Measurements from ENCODE around the gene SMAD3.

DNA sequence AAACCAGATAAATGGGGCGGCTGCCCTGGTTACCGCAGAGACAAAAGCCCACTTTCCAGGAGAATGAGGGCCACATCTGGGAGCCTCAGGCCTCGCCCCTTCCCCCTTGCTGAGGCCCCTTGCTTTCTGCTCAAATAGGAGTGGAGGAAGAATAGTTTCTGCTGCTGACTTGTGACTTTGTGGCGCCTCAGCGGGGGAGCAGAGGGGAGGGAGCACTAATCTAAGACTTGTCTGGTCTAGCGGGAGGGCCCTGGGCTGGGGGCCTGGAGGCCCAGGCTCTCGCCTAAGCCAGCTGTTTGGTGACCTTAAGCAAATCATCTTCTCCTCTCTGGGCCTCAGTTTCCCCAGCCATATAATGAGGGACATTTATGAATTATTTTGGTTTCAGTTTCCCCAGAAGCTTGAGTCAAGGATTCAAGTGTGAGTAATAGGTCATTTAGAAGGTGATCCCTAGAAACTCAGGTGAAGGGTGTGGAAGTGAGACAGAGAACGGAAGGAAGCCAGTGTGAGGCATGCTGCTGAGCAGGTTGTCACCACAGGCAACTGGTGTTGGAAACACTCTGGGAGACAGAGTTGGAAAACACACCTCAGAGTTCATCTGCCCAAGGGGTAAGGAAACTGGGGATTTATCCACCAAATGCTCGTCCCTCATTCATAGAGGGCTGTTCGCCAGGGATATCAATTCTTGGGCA, 25.9 kb upstream of the SMAD3 start:
- TF ChIP-seq YY1 (IDR thresholded peaks at IDR 0.05; ENCODE audit: insufficient read depth, insufficient read length) (no peak), ZNF274 (IDR thresholded peaks at IDR 0.05; ENCODE audit: low read depth, low read length) (no peak), SUZ12 (IDR thresholded peaks at IDR 0.05; ENCODE audit: extremely low read depth, insufficient read depth, insufficient read length) (no peak)
